Adrenal gland (tissue), 5 donors: ENCODE results near the gene AK4.

ENCODE experiments used
- POLR2A ChIP-seq, 2 donors: fragments of 450-650 bp; IDR thresholded peaks; one replicate each; pipeline ENCODE4 v1.6.1; 2017; ENCODE audit warnings: antibody characterized with exemption in 2 of 2, mild to moderate bottlenecking in 2 of 2, moderate library complexity in 1 of 2
- TF ChIP-seq, protein P1 (sequence below), 6 experiments: fragments of 450-650 bp in 4 of 6; fragments of 200-600 bp in 2 of 6; sonication (generic) in 1 of 6; IDR thresholded peaks; 1 replicate in 5 of 6; 2 replicates in 1 of 6; pipeline versions ENCODE4 v1.5.1 to v1.8.0; 2016 to 2021; ENCODE audit warnings: antibody characterized with exemption in 6 of 6, mild to moderate bottlenecking in 2 of 6, moderate library complexity in 1 of 6
- donor health status: DM: no; HTN: no; CAD: no.

- TF ChIP-seq, protein P1, sequence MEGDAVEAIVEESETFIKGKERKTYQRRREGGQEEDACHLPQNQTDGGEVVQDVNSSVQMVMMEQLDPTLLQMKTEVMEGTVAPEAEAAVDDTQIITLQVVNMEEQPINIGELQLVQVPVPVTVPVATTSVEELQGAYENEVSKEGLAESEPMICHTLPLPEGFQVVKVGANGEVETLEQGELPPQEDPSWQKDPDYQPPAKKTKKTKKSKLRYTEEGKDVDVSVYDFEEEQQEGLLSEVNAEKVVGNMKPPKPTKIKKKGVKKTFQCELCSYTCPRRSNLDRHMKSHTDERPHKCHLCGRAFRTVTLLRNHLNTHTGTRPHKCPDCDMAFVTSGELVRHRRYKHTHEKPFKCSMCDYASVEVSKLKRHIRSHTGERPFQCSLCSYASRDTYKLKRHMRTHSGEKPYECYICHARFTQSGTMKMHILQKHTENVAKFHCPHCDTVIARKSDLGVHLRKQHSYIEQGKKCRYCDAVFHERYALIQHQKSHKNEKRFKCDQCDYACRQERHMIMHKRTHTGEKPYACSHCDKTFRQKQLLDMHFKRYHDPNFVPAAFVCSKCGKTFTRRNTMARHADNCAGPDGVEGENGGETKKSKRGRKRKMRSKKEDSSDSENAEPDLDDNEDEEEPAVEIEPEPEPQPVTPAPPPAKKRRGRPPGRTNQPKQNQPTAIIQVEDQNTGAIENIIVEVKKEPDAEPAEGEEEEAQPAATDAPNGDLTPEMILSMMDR (IDR thresholded peaks at IDR 0.05), result no peak
- TF ChIP-seq POLR2A (IDR thresholded peaks at IDR 0.05), result no peak
Measured at GRCh38 chr1:65231718-65232330, 83.8 kb downstream of the AK4 start.
